COR-L47 (cell line): ENCODE measurements around the gene CDK11A.
"Not testable (repeated sequence)": the region's sequence is repeated elsewhere in the genome, so short reads cannot be mapped to it uniquely, and the experiment has no call there.

Experiments used
- DNase-seq: peaks from one replicate; lab custom pipeline; 2025; lab: John Stamatoyannopoulos, UW

Gene CDK11A

GRCh38 chr1:1662392-1662791 lies 61.8 kb downstream of the CDK11A start:
- not testable (repeated sequence) for DNase-seq

GRCh38 chr1:1658583-1659549 lies 65.3 kb downstream of the CDK11A start, which contains the start of gene CDK11B:
TSS of gene CDK11B (minus strand) at chr1:1659004. CDS start at chr1:1657485, 1,519 bp downstream.
- DNase-seq = peak; percentile 98
